Testis (tissue), 3 donors: ENCODE results near the gene ANKRD44. TPM values are rescaled to one million over a fixed set of nuclear protein-coding genes. Genes with fewer than 3 reads are reported as not detected.

ENCODE experiments used
- DNase-seq: peaks from one replicate; pipeline ENCODE4 v3.0.0-alpha.2; 2019
- H3K27ac ChIP-seq, 2 donors: fragments of 200-600 bp; sonication (generic); one replicate each; pipeline ENCODE4 v1.5.1; 2019
- H3K27me3 ChIP-seq: fragments of 200-600 bp; sonication (generic); one replicate; pipeline ENCODE4 v1.5.1; 2019
- H3K36me3 ChIP-seq: fragments of 200-600 bp; sonication (generic); one replicate; pipeline ENCODE4 v1.5.1; 2017; ENCODE audit warnings: low read depth; ENCODE audit errors: missing control alignments
- H3K4me1 ChIP-seq: fragments of 200-600 bp; sonication (generic); one replicate; pipeline ENCODE4 v1.5.1; 2019
- H3K4me3 ChIP-seq, 2 donors: fragments of 200-600 bp; sonication (generic); one replicate each; pipeline ENCODE4 v1.5.1; 2017 to 2019
- H3K9me3 ChIP-seq: fragments of 200-600 bp; sonication (generic); one replicate; pipeline ENCODE4 v1.5.1; 2017
- POLR2A ChIP-seq: fragments of 450-650 bp; IDR thresholded peaks from one replicate; pipeline ENCODE4 v1.6.1; 2017; ENCODE audit warnings: antibody characterized with exemption, mild to moderate bottlenecking, moderate library complexity
- WGBS, 2 donors: methylation state at CpG; one replicate each; pipeline ENCODE4 v1.1.5; 2018; 5-methylcytosine and 5-hydroxymethylcytosine counted together
- intact Hi-C: fragments of 100-400 bp; cut with DNase I; formaldehyde crosslinking; loops from one replicate; pipeline ENCODE4 v1.15.1; 2023; ENCODE audit warnings: low total_unique reads
- polyA plus RNA-seq: library from polyadenylated mRNA; stranded (reverse); fragments of 350-450 nt; fragmentation: Illumina TruSeq; extraction: RNeasy Lipid Tissue Mini Kit (QIAGEN cat#74804); gene quantifications from one replicate; pipeline ENCODE4 v1.2.3, GENCODE V29; 2014; ENCODE audit warnings: low read depth, low replicate concordance; ENCODE audit not compliant: insufficient read depth
- total RNA-seq, 2 donors: library from RNA; depleted of rRNA; stranded (reverse); fragments of >200 nt; gene quantifications; one replicate each; pipeline ENCODE4 v1.2.3, GENCODE V29; 2016
- TF ChIP-seq, protein P1 (sequence below), 3 experiments: fragments of 450-650 bp in 2 of 3; fragments of 200-600 bp in 1 of 3; sonication (generic) in 1 of 3; IDR thresholded peaks; one replicate each; pipeline ENCODE4 v1.5.1; 2016 to 2019; ENCODE audit warnings: antibody characterized with exemption in 3 of 3, mild to moderate bottlenecking in 2 of 3, moderate library complexity in 1 of 3

Gene ANKRD44
- total and polyA plus RNA-seq, 3 donors from 2014 or later = 11.2 to 14.5 (median 11.5) TPM

DNA sequence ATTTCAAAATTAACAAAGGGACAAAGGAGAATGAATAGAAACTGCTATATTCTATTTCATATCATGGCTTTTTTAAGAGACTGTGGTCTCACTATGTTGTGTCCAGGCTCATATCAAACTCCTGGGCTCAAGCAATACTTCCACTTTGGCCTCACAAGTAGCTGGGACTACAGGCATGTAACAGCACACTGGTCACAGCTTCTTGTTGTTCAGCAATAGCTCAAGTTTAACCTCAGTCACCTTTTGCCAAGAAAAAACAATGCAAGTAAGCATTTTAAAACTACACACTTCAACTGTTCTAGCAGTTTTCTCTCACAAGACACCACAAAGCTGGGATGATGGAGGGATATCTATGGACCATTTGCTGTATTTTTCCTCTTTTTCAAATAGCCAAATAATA, 77.1 kb downstream of the ANKRD44 start:
- TF ChIP-seq, protein P1, sequence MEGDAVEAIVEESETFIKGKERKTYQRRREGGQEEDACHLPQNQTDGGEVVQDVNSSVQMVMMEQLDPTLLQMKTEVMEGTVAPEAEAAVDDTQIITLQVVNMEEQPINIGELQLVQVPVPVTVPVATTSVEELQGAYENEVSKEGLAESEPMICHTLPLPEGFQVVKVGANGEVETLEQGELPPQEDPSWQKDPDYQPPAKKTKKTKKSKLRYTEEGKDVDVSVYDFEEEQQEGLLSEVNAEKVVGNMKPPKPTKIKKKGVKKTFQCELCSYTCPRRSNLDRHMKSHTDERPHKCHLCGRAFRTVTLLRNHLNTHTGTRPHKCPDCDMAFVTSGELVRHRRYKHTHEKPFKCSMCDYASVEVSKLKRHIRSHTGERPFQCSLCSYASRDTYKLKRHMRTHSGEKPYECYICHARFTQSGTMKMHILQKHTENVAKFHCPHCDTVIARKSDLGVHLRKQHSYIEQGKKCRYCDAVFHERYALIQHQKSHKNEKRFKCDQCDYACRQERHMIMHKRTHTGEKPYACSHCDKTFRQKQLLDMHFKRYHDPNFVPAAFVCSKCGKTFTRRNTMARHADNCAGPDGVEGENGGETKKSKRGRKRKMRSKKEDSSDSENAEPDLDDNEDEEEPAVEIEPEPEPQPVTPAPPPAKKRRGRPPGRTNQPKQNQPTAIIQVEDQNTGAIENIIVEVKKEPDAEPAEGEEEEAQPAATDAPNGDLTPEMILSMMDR (IDR thresholded peaks at IDR 0.05) = no peak
- no peak for TF ChIP-seq POLR2A
- H3K4me1 ChIP-seq = peaks cover 5% of the 10 kb centered on the region
- no peaks in the 10 kb centered on the region for H3K36me3 ChIP-seq
- H3K4me3 ChIP-seq = no peak overlapping the region
- intact Hi-C loops = no loop called here
- no peaks in the 10 kb centered on the region for H3K9me3 ChIP-seq
- no peaks in the 10 kb centered on the region for H3K27me3 ChIP-seq
- no peak for DNase-seq
- H3K27ac ChIP-seq = no peak overlapping the region

DNA sequence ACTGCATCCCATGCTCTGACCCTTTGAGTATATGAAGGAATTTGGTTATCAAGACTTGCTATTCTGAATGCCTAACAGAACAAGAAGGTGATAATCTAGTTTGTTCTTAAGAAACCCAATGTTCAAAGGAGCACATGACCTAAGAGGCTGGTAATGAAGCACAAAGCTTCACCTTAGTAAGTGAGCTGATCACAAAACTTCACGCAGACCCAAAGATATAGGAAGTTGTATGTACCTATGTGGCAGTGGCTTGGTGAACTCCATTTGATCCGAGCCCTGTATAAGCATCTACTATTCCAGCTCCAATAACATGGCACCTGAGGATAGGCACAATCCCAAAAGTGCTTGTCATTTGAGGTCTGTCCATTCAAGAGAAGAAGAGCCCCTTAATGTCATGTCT, 78.6 kb downstream of the ANKRD44 start:
- Histone ChIP-seq H3K9me3 (no peaks in the 10 kb centered on the region), H3K27me3 (no peaks in the 10 kb centered on the region), H3K27ac (no peak overlapping the region), H3K36me3 (no peaks in the 10 kb centered on the region), H3K4me1 (peaks cover 4% of the 10 kb centered on the region), H3K4me3 (no peak overlapping the region)
- intact Hi-C loops = no loop called here
- no peak for TF ChIP-seq POLR2A
- TF ChIP-seq, protein P1 (IDR thresholded peaks at IDR 0.05) = no peak
- no peak for DNase-seq
- 96 to 98% methylated on average over 2 of the region's 2 CpGs for WGBS, 2 donors

DNA sequence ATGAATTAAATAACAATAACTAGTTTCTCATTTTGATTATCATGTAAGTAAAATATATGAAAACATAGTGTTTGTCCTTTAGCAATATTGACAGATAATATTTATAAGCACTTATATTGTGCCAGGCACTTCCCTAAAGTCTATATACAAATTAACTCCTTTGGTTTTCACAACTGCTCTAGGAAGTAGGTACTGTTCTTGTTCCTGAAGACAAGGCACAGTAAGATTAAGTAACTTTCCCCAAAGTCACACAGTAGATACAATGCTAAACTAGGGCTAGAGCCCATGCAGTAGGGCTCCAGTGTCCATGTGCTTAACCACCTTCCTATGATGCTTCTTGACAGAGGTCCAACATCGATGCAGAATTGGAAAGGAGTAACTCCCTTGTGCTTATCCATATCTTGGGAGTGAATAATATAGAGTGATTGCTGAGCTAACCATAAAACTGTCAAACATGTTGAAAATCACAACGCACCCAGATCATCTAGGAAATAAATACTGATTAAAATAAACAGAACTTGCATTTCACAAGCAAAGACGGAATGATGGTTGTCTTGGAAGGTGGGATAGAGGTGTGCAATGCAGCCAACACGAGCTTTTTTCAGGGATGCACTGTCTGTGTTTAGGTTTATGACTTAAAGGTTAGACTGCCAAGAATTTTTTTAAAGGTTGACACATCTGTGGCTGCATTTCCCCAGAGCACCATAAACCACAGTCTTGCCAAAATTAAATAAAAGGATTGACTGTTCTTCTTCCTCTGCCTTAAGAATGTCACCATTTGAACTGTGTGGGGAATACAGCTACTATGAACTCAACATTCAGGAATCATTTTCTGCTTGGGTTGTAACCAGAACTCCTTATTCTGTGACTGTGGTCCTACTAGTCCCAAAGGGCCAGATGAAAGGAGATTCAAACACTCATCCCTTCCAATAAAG, 80.8 kb downstream of the ANKRD44 start:
- no peak for DNase-seq
- H3K27ac ChIP-seq = no peak overlapping the region

DNA sequence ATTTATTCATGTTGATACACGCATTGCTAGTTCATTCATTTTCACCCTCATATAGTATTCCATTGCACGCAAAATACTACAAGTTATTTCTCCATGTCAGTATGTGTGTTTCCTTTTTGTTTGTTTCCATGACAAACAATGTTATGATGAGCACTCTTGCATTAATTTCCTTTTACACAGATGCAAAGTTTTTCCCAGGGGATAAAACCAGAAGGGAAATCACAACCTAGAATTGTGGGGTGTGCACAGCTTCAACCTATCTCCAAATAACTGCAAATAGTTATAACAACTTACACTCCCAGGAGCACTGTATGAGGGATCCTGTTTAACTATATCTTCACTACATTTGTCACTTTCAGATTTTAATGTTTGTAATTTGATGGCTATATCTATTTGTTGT, 87.1 kb downstream of the ANKRD44 start:
- H3K4me1 ChIP-seq = no peaks in the 10 kb centered on the region
- DNase-seq = no peak
- H3K4me3 ChIP-seq = no peak overlapping the region
- no peak overlapping the region for H3K27ac ChIP-seq
- intact Hi-C loops = no loop called here
- H3K36me3 ChIP-seq = no peaks in the 10 kb centered on the region
- TF ChIP-seq, protein P1 (IDR thresholded peaks at IDR 0.05) = no peak
- TF ChIP-seq POLR2A = no peak
- 95 to 96% methylated on average over 2 of the region's 2 CpGs for WGBS, 2 donors
- H3K9me3 ChIP-seq = no peaks in the 10 kb centered on the region
- H3K27me3 ChIP-seq = no peaks in the 10 kb centered on the region

More for the DNA sequence above, 80.8 kb downstream of the ANKRD44 start:
- Histone ChIP-seq H3K36me3 (no peaks in the 10 kb centered on the region), H3K27me3 (no peaks in the 10 kb centered on the region), H3K4me1 (no peaks in the 10 kb centered on the region), H3K4me3 (no peak overlapping the region), H3K9me3 (no peaks in the 10 kb centered on the region)
- TF ChIP-seq POLR2A = no peak
- TF ChIP-seq, protein P1 (IDR thresholded peaks at IDR 0.05) = no peak
- 53 to 59% methylated on average over 4 of the region's 4 CpGs for WGBS, 2 donors
- intact Hi-C loops = no loop called here

DNA sequence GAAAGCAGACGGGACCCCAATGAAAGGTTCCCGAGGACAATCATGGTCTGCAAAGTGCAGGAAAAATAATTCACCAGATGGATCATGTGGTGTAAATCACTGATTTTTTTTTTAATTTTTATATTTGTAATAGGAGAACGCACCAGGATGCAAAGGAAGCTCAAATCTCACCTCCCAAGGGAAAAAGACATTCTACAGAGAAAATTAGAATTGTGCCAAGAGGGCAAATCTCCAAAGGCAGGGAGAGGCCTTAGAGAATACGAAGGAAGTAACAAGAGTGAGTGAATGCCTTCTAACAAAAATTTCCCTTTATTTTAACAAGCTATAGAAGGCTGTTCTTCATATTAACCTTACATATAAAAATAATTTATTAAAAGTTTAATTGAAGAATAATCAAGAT, 90.9 kb downstream of the ANKRD44 start:
- H3K27me3 ChIP-seq = no peaks in the 10 kb centered on the region
- no peaks in the 10 kb centered on the region for H3K4me1 ChIP-seq
- DNase-seq = no peak
- intact Hi-C loops = no loop called here
- H3K4me3 ChIP-seq = no peak overlapping the region
- no peaks in the 10 kb centered on the region for H3K36me3 ChIP-seq
- no peak overlapping the region for H3K27ac ChIP-seq
- no peak for TF ChIP-seq POLR2A
- TF ChIP-seq, protein P1 (IDR thresholded peaks at IDR 0.05) = no peak
- 63 to 78% methylated on average over 4 of the region's 4 CpGs for WGBS, 2 donors
- no peaks in the 10 kb centered on the region for H3K9me3 ChIP-seq
